CD4-positive, alpha-beta T cell treated with Interferon gamma for 1 hour (primary cell): ENCODE measurements around the gene CCDC188.

Source experiments
- DNase-seq: peaks from one replicate; pipeline ENCODE4 v3.0.0-alpha.2; 2020

CCDC188 gene

DNA sequence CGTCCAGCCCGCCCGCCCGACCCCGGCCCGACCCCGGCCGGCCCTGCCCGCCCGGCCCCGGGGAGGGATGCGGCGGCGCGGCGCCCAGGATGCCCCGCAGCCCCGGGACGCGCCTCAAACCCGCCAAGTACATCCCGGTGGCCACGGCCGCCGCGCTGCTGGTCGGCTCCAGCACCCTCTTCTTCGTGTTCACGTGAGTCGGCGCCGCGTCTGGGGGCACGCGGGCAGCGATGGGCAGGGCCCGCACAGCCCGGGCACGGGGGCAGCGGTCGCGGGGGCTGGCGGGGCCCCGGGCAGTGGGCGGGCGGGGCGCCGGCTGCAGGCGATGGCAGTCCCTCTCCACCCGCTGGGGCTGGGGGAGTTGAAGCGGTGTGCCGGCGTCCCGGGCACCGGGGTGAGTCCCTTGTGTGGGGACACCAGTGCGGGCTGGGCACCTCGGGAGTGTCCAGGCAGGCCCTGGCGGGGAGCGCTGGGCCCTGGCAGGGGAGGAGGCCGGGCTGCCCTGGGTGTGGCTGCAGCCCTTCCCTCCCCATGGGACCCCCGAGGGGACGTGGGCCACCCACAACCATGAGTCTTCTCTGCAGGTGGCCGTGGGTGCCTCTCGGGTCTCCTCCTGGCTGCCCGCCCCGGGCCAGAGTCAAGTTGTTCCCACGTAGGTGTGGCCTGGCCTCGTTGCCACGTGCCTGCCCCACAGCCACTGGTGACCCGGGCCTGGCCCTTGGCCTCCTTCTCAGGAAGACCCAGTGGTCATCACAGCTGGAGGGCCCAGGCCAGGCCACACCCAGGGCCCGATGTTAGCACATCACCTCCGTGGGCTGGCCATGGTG lies 18.8 kb downstream of the CCDC188 start:
- DNase-seq: no peak

DNA sequence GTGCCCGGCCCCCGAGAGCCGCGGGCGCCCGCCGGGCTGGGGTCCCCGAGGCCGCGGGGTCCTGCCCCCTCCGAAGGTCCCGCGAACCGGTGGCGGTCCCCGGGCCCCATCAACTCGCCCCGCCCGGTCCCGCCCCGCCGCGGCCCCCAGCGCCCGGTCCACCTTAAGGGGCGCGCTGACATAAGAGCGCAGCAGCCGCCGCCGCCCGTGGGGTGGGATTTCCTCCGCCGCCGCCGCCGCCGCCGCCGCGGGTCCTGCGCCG lies 19.3 kb downstream of the CCDC188 start, which contains the start of gene ZDHHC8:
Gene ZDHHC8, plus strand, starts transcription at position 208 of the 262 bp plus-strand sequence. CDS start 144 bp downstream, outside the sequence.
- DNase-seq: peak; percentile 29

DNA sequence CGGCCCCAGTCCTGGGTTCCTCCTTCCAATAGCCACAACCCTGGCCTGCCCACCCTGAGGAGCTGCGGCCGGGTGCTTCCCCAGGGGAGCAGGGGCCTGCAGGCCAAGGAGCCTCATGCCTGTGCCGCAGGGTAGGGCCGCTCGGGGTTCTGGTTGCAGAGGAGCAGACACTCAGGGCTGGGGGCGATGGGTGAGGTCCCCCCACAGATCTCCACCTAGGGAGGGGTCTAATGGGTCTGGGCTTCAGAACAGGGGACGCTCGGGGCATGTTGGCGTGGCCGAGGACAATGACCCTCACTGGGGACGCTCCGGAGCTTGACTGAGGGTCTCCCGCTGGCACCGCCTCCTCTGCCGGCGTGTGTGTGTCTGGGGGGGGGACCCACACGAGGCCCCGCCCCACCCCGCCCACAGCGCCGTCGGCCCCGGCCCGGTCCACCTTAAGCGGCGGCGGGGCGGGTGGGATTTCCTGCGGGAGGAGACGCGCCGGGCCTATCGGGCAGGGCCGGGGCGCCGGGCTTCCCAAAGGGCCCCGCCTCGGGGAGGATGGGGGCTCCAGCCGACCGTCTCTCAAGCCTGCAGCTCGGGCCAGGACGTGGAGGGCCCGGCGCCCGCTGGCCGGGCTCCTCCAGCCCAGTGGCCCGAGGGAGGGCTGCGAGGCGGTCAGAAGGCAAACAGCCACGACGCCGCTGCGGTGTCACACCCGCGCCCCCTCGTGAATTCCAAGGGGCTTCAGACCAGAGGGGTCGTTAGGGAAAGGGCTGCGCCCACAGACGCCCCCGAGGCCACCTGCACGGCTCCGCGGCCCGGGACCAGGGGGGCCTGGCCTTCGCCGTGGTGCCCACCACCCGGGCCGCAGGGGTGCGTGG lies 19.9 kb downstream of the CCDC188 start:
- DNase-seq: peak; percentile 81

DNA sequence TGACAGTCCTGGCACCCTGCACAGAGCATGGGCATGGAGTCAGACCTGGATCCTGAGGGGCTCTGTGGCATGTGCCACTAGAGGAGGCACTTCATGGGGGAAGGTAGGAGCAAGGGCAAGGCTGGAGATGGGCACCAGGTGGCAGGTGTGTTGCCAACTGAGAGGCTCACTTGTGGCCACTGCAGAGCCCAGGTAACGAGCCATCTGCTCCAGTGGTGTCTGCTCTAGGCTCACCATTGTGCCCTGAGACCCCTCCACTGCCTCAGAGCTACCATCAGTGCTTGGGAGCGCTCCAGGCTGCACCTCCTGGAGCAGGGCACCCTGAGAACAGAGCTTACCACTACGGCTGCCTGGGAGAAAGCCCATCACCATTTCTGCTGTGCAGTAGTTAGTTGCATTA lies 20.5 kb downstream of the CCDC188 start:
- DNase-seq: no peak

DNA sequence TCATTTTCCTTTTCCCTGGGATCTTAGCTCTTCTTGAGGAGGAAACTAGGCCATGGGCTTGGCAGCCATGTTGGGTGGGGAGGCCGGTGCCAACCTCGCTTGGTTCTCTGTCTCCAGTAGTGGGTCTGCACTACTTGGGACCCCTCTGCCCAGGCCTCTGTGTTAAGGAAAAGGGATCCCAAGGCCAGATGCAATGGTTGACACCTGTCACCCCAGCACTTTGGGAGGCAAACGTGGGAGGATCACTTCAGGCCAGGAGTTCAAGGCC lies 21.2 kb downstream of the CCDC188 start:
- no peak for DNase-seq

DNA sequence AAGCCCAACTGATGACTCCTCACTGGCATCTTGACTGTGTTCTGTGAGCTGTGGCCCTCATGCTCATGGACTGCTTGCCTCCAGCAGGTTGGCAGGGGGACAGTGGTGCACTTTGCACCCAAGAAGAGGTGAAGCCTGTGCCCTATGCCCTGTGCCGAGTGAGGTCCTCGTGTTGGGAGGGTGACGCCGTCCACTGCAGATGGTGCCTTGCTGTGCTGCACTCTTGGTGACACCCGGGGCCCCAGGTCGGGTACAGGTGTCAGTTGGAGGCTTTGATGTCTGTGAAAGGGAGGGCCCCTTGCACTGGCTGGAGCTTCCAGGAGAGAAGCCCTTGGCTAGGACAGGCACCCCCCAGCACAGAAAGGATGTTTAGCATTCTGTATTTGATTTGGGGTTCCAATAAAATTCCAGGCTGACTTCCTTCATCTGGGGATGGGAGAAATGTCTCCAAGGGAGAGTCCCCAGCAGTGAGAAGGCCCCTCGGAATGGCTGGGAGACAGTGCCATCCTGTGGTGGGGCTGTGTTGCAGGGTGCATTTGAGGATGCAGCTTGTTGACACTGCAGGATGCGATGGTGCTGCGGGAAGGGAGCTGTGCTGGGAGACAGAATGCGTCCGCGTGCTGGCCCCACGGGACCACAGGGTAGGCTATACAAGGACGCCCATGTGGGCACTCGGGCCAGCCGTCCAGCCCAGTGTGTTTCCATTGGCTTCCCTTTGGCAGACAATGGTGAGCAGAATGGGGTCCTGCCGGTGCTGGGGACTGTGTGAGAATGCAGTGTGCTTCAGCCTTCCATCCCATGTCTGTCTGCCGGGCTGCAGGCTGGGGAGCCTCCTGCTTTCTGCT lies 21.7 kb downstream of the CCDC188 start:
- DNase-seq: peak; percentile 34

DNA sequence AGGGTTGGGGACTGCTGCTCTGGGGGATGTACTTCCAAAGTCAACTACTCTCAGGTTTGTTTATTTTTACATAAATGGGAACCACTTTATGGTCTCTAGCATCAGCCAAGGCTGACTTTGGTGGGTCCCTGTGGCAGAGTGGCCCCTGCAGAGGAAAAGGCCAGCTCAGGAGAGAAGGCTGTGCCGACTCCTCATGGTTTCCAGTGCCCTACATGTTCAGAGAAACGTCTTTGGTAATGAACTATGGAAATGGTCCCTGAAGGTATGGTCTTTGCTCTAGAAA lies 22.3 kb downstream of the CCDC188 start:
- DNase-seq: no peak

DNA sequence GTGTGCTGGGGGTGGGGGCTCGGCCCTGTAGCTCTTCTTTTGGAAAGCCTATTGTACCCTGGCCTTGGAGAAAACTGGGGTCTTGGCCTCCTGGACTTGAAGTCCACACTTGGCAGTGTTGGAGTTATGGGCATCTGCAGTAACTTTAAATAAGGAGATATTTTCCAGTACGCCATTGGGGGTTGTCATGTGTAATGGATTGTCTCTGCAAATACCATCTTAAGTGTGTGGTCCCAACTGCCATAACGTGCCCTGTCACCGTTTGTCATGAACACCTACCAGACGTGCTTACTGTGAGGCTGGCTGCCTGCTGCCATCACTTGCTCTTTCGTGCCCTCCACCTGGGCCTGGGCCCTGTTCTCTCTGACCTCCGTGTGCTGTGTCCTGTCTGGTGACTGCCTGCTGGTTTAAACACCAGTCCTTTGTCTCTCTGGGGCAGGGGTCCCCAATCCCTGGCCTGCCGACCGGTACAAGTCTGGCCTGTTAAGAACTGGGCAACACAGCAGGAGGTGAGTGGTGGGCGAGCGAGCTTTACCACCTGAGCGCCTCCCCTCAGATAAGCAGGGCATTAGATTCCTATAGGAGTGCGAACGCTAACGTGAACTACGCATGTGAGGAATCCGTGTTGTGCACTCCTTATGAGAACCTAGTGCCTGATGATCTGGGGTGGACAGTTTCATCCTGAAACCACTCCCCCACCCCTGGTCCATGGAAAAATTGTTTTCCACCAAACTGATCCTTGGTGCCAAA lies 22.8 kb downstream of the CCDC188 start:
- no peak for DNase-seq

DNA sequence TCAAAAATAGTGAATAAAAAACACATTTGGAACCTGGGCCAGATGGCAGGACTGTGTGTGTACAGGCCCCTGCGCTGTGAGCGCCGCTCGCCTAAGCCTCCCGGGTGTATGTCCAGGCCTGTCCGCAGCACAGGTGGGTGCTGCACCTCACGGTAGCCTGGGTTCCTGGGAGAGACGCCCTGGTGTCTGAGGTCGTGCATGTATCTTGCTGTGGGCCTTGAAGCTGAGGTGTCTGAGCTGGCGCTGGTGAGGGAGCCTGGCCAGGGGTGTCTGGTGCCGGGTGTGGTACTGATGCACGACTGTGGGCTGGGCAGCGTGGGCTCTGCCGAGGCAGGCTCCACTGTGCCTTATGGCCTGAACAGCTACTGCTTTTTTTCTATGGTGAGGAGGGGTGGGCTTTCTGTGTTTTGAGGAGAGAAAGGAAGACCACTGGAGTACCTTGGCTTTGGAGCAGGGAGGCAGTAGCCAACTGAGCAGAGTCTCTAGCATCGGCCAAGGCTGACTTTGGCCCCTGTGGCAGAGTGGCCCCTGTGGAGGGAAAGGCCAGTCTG lies 23.5 kb downstream of the CCDC188 start:
- no peak for DNase-seq

DNA sequence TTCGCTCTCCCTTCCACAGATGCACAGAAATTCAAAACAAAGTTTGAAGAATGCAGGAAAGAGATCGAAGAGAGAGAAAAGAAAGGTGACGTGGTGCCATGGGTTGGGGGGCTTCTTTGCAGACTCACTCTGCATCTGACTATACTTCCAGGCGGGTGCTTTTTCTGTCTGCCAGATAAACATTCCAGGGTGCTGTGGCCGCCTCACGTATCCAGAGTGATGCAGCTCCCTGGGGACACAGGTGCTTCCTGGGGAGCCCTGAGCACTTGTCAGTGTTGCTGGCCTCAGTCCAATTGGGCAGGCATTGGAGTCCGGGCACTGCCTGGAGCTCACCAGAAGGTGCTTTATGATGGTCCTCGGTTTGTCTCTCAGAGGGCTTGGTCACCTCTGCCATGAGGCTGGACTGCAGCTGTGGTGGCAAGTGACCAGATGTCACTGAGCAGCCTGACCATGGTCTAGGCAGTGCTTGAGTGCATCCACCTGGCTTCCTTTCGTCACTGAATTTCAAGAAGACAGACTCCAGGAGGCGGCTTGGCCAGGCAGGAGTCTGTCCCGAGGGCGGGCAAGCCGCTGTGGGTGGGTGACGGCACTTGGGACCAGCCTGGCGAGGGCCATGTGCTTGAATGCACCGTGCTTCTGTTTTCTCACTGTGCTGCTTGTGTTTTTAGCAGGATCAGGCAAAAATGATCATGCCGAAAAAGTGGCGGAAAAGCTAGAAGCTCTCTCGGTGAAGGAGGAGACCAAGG lies 24.4 kb downstream of the CCDC188 start:
- DNase-seq: no peak

DNA sequence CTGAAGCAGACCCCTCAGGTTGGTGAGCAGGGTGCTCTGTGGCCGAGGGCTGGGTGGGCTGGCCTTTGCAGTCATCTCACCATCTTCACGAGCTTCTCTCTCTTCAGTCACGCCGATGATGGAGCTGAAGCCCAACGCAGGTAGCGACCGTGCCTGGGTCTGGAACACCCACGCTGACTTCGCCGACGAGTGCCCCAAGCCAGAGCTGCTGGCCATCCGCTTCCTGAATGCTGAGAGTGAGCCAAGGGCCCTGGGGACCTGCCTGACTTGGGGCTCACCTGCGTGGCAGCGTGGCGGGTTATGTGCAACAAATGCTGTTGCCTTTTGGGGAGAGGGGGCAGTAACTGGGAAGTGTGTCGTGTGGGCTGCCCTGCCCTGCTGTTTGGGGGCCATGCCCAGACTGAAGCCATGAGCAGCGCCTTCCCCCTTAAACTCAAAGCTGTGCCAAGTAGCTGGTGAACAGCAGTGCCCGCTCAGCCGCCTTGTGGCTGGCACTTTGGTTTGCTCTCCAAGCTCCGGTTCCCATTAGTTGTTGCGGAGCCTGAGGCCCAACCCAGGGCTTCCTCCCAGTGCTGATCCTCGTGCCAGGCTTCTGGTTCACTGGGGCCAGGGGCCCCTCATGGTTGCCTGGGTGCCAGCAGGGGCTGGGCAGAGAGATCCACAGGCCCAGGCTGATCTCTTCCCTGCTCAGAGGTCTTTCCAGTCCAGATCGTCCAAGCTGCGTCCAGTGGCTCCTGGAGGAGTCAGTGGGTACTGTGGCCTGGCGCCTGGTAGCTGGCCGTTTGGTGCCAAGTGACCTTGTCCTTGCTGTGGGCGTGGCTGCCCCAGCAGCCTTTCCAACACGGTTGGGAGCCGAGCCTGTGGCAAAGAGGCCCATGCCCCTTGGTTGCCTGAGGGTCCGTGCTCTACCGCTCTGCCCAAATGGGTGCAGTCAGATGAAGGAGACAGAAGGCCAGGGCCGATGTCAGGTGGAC lies 25.4 kb downstream of the CCDC188 start:
- DNase-seq: no peak

DNA sequence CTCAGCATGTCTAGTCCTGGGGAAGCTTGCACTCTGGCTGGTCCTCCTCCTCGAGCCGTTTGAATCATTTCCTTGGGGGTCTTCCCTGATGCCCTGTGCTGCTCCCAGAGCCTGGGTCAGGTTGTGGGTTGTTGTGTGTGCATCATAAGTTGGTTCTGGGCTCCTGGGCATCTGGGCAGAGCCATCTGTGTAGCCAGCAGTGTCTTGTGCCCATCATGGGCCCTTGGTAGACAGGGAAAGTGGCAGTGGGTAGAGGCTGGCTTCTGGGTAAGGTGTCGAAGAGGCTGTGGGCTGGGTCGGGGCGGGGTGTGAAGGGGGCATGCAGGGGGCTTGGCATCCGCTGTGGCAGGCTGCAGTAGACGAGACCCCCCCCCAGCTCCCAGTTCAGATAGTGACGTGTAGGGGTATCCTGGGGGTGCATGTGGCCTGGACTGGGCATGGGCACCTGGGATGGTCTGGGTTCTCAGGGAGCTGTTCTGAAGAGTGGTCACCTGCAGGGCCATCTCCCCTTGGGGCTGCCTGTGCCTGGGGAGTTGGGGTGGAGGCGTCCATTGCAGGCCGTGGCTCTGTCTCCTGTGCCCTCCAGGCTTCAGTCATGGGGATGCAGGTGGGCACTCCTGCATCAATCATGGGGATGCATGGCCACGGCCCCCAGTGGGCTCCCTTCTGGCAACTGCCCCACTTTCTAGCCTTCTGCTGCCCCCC lies 26.6 kb downstream of the CCDC188 start:
- no peak for DNase-seq

DNA sequence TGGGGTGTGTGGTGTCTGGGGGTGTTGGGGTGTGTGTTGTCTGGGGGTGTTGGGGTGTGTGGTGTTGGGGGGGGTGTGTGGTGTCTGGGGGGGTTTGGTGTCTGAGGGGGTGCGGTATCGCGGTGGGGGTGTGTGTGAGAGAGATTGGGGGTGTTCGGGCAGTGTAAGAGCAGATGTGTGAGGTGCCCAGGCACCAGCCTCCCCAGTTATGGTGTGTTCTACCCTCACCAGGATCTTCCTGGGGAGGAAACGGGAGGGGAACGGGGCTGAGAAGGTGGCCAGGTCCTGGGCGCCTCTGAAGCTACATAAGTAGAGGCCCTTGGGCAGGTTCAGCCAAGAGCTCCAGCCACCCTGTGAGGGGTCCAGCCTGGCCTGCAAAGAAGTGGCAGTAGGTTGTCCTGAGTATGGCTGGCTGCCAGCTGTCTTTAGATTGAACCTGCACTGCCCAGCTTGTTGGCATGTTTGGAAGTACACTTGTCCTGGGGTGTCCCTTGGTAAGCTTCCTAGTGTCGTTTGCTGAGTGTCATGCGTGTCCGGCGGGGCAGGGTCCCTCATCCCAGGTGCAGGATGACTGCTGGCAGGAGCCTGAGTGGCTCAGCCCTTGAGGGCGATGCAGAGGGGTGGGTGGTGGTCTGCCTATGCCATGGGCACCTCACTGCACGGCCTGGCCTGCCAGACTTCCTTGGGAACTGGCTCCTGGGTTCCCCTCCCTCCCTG lies 27.3 kb downstream of the CCDC188 start:
- DNase-seq: no peak

DNA sequence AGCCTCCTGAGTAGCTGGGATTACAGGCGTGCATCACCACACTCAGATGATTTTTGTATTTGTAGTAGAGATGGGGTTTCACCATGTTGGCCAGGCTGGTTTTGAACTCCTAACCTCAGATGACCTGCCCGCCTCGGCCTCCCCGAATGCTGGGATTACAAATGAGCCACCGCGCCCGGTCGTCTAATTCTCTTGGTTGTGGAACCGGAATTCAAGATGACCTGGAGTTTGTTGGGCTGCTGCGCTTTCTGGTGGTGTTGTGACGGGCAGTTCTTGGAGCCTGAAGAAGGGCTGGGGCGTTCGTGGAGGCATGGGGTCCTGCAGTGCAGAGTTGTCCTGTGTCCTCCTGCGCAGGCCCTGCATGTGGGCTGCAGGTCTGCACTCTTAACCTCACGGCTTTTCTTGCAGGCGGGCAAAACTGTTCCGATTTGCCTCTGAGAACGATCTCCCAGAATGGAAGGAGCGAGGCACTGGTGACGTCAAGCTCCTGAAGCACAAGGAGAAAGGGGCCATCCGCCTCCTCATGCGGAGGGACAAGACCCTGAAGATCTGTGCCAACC lies 28.9 kb downstream of the CCDC188 start:
- no peak for DNase-seq

DNA sequence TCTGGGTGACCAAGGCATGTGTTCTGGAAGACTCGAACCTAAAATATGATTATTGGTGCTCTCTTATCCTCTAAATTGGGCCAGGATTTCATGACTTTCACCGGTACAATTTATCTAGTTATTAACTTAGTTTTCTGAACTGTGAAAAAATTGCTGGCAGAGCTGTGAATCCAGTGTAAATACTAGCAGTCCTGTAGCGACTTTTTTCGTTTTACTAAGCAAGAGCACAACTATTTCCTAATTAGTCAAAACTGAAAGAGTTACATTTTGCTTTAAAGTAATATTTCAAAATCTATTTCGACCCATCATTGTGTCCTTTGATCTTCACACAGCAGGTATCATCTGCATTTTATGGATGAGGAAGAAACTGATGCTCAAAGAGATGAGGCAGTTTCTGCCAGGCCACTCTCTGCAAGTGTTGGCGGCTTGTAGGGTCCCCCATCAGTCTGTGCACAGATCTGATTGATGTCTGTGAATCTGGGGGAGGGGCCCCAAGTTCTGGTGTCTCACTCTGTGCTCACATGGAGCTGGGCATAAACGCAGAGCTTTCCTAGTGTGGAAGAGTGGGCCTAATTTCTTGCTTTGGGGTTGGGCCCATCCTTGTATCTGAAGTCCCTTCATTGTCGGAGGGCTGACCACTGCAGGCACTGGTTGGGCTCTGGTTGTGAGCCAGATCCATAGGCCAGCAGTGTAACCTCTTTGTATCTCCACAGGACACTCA lies 32.4 kb downstream of the CCDC188 start:
- DNase-seq: no peak

DNA sequence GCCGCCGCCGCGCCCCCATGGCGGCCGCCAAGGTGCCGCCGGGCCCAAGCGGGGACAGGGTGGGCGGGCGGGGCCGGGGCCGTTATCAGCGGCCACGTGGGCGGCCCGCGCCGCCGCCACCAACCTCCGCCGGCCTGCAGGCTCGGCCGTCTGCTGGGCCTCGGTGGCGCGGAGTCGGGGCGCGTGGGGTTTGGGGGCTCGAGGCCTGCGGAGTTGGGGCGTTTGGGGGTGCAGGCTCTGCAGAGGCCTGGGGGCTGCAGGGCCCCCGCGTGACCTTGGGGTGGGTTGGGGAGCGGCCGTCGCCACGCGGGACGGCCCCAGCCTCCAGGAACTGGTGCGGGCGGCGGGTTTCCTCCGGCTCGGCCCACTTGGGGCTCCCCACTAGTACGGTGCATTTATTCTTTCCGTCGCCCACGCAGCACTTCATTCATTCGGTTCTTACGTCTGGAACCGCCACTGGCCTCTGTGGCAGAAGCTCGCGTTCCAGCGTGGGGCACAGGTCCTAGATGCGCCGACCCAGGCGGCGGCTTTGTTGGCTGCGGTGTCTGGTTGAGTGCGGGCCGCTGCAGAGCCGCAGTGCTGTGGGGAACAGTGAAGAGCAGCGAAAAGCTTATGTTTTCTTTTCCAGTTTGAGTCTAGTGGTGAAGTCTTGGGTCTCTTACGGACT lies 33.1 kb downstream of the CCDC188 start:
- DNase-seq: peak; percentile 39

DNA sequence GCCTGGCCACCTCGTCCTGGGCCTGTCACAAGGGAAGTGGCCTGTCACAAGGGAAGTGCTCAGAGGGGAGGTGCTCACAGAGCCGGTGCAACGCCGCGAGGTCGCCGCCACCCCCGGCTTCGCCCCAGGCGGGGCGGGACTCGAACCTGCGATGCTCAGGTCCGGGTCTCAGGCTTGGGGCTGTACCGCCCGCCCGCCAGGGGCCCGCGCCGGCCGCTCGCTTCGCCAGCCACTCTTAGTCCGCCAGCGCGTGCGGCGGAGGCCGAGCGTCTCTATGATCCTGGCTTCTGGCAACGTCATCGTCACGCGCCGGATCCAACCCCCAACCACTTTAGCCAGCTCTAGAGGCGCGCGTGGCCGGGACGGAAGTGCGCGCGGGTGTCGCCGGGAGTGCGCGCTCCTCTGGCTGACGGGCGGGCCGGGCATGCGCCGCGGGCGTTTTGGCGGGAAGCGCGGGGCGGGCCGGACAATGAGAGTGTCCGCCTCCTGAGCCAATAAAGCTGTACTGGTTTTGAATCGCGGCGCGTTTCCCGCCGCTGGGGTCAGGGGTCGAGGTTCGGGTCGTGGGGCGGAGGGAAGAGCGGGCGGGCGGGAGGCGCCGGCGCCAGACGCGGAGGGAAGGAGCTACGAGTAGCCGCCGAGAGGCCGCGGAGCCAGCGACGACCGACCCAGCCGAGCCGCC lies 33.8 kb downstream of the CCDC188 start, which contains the start of gene TRMT2A:
Gene TRMT2A, minus strand, starts transcription at position 276 of the 682 bp plus-strand sequence. CDS start 320 bp downstream, outside the sequence.
- peak; percentile 97 for DNase-seq
